PC-3 (cell line): ENCODE measurements around the gene NT5DC3.

ENCODE experiments used
- EZH2 ChIP-seq: fragments of 300-600 bp; sonication (generic); IDR thresholded peaks from one replicate; pipeline ENCODE4 v1.6.1; 2017; ENCODE audit warnings: antibody characterized with exemption, mild to moderate bottlenecking, low read length; ENCODE audit not compliant: unreplicated experiment
- EZH2phosphoT487 ChIP-seq: fragments of 300-600 bp; sonication (generic); IDR thresholded peaks from 2 replicates; pipeline ENCODE4 v1.6.1; 2018; ENCODE audit warnings: mild to moderate bottlenecking, antibody characterized with exemption, low read length, borderline replicate concordance
- TF ChIP-seq, protein P1 (sequence below): fragments of 300-600 bp; sonication (generic); conservative IDR thresholded peaks from 2 replicates; pipeline ENCODE4 v1.5.1; 2017; ENCODE audit warnings: antibody characterized with exemption, low read depth, mild to moderate bottlenecking, low read length

DNA sequence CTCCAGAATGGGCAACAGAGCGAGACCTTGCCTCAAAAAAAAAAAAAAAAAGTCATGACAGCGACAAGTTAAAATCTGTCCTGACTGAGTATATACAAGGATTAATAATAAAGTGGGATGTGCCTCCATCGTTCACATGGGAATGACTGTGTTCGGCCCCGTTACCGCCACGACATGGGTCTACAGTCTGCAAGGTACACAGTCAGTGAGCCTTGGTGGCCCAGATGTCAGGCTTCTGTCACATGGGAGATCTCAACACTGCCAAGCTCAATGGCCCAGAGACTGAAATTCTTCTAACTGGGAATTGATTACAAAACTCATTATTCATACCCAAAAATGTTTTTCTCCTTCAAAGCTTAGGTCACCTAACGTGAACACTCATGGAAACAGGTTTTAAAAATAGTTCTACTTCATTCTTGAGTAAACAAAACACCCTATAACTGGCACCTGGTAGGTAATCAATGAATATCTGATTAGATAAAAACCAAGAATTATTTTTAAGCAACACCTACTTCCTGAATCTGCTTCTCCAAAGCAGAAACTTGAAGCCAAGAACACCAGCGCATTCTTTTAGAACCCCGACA is 66.0 kb downstream of the NT5DC3 start:
- TF ChIP-seq, protein P1, sequence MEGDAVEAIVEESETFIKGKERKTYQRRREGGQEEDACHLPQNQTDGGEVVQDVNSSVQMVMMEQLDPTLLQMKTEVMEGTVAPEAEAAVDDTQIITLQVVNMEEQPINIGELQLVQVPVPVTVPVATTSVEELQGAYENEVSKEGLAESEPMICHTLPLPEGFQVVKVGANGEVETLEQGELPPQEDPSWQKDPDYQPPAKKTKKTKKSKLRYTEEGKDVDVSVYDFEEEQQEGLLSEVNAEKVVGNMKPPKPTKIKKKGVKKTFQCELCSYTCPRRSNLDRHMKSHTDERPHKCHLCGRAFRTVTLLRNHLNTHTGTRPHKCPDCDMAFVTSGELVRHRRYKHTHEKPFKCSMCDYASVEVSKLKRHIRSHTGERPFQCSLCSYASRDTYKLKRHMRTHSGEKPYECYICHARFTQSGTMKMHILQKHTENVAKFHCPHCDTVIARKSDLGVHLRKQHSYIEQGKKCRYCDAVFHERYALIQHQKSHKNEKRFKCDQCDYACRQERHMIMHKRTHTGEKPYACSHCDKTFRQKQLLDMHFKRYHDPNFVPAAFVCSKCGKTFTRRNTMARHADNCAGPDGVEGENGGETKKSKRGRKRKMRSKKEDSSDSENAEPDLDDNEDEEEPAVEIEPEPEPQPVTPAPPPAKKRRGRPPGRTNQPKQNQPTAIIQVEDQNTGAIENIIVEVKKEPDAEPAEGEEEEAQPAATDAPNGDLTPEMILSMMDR, result no peak
- TF ChIP-seq EZH2phosphoT487 (no peak), EZH2 (no peak)
